CD1c-positive myeloid dendritic cell (primary cell): ENCODE measurements around the gene TAS1R3.
A peak's percentile ranks its signal among the peaks of the same experiment; 100 is the strongest.

Experiments
- DNase-seq: peaks from one replicate; pipeline ENCODE4 v3.0.0-alpha.2; 2016; ENCODE audit errors: extremely low spot score

The TAS1R3 gene

GRCh38 chr1:1295154-1295923, 35.7 kb upstream of the TAS1R3 start:
- DNase-seq: no peak

- no peak for DNase-seq
These were observed 34.7 kb upstream of the TAS1R3 start for GRCh38 chr1:1296070-1297061.

GRCh38 chr1:1297802-1298424, 33.2 kb upstream of the TAS1R3 start:
- DNase-seq: no peak

GRCh38 chr1:1298861-1299685, 32.0 kb upstream of the TAS1R3 start:
- DNase-seq: no peak

GRCh38 chr1:1299686-1300351, 31.3 kb upstream of the TAS1R3 start:
- DNase-seq: no peak

GRCh38 chr1:1300352-1300739, 30.7 kb upstream of the TAS1R3 start:
- no peak for DNase-seq

GRCh38 chr1:1302006-1302430, 29.1 kb upstream of the TAS1R3 start:
- DNase-seq: no peak

- DNase-seq: no peak
These were observed 28.1 kb upstream of the TAS1R3 start for GRCh38 chr1:1302951-1303509.

GRCh38 chr1:1303736-1304135, 27.3 kb upstream of the TAS1R3 start:
- DNase-seq: no peak

- no peak for DNase-seq
These were observed 26.5 kb upstream of the TAS1R3 start for GRCh38 chr1:1304331-1305299.

- DNase-seq: peak; percentile 56
These were observed 25.6 kb upstream of the TAS1R3 start for GRCh38 chr1:1305300-1306069.

GRCh38 chr1:1306070-1306660, 24.9 kb upstream of the TAS1R3 start:
- no peak for DNase-seq

GRCh38 chr1:1306661-1307260, 24.3 kb upstream of the TAS1R3 start:
- no peak for DNase-seq

- peak; percentile 20 for DNase-seq
These were observed 23.7 kb upstream of the TAS1R3 start for GRCh38 chr1:1307261-1307922.

GRCh38 chr1:1307923-1308755, 22.9 kb upstream of the TAS1R3 start, which contains the start of the genes ACAP3 and PUSL1:
ACAP3 (minus strand) TSS chr1:1307930; CDS start chr1:1307815, 115 bp downstream.
PUSL1 (plus strand) TSS chr1:1308597; CDS start chr1:1308644, 47 bp downstream.
- DNase-seq: peak; percentile 95

- no peak for DNase-seq
These were observed 22.3 kb upstream of the TAS1R3 start for GRCh38 chr1:1308756-1309250.
